GM21381 (cell line): ENCODE data around the gene ADRA1B.
"Not testable (repeated sequence)": the region's sequence is repeated elsewhere in the genome, so short reads cannot be mapped to it uniquely, and the experiment has no call there.

Experiments
- ATAC-seq: cut with Tn5 transposase; IDR thresholded peaks from one replicate; pipeline ENCODE4 v1.9.1; 2021; ENCODE audit warnings: mild to moderate bottlenecking, moderate library complexity; ENCODE audit not compliant: unreplicated experiment

Gene ADRA1B

GRCh38 chr5:160009591-160009989 lies 93.3 kb downstream of the ADRA1B start:
- no peak for ATAC-seq

- ATAC-seq = no peak
Observed at GRCh38 chr5:160011471-160011870, 95.2 kb downstream of the ADRA1B start.

- ATAC-seq = not testable (repeated sequence)
Observed at GRCh38 chr5:160014197-160014596, 97.9 kb downstream of the ADRA1B start.

GRCh38 chr5:160018945-160019625 lies 102.8 kb downstream of the ADRA1B start:
- no peak for ATAC-seq

GRCh38 chr5:160020266-160020770 lies 104.0 kb downstream of the ADRA1B start:
- no peak for ATAC-seq

GRCh38 chr5:160020964-160021363 lies 104.7 kb downstream of the ADRA1B start:
- no peak for ATAC-seq

- ATAC-seq = peak; percentile 81
Observed at GRCh38 chr5:160021831-160022446, 105.7 kb downstream of the ADRA1B start.
